Large intestine (tissue), 3 donors: Measurements from ENCODE around the gene RPN2. TPM values are rescaled to one million over a fixed set of nuclear protein-coding genes. Genes with fewer than 3 reads are reported as not detected.
A peak's percentile ranks its signal among the peaks of the same experiment; 100 is the strongest.

Experiments used
- DNase-seq, 2 donors: peaks; one replicate each; pipeline versions ENCODE4 v3.0.0 to v3.0.0-alpha.2; 2013
- H3K27ac ChIP-seq: one replicate; pipeline ENCODE4 v1.5.1; 2013; ENCODE audit warnings: low read length
- H3K27me3 ChIP-seq: 2 replicates; pipeline ENCODE4 v1.6.1; 2013; ENCODE audit warnings: low read length; ENCODE audit not compliant: control insufficient read depth, insufficient read depth
- H3K36me3 ChIP-seq: 2 replicates; pipeline ENCODE4 v1.6.1; 2013; ENCODE audit warnings: low read length; ENCODE audit not compliant: control insufficient read depth, insufficient read depth
- H3K4me1 ChIP-seq: one replicate; pipeline ENCODE4 v1.6.1; 2013; ENCODE audit warnings: low read length; ENCODE audit not compliant: control insufficient read depth, insufficient read depth
- H3K4me3 ChIP-seq: one replicate; pipeline ENCODE4 v1.5.1; 2013; ENCODE audit warnings: low read length
- H3K9me3 ChIP-seq: one replicate; pipeline ENCODE4 v1.6.1; 2013; ENCODE audit warnings: mild to moderate bottlenecking, low read depth, low read length, moderate library complexity; ENCODE audit not compliant: control insufficient read depth
- WGBS: methylation state at CpG from one replicate; pipeline ENCODE4 v1.1.5; 2013; ENCODE audit warnings: low lambda C conversion rate; ENCODE audit not compliant: insufficient coverage; 5-methylcytosine and 5-hydroxymethylcytosine counted together
- polyA plus RNA-seq: library from polyadenylated mRNA; unstranded; fragments of 120-200 nt; gene quantifications from one replicate; pipeline ENCODE4 v1.2.1, GENCODE V29; 2013

The RPN2 gene
- polyA plus RNA-seq, 1 donor: 177 TPM

GRCh38 chr20:37276494-37277252 lies 97.5 kb downstream of the RPN2 start:
- DNase-seq: peak in 1 of 2 donors; percentile 74
- H3K27me3 ChIP-seq: no peaks in the 10 kb centered on the region
- no peaks in the 10 kb centered on the region for H3K9me3 ChIP-seq
- H3K36me3 ChIP-seq: no peaks in the 10 kb centered on the region
- H3K4me1 ChIP-seq: peaks cover 18% of the 10 kb centered on the region
- peak overlapping the region; percentile 59 for H3K27ac ChIP-seq
- WGBS: 8% methylated on average over 4 of the region's 15 CpGs
- H3K4me3 ChIP-seq: no peak overlapping the region

- no peak for DNase-seq
- Histone ChIP-seq H3K36me3 (no peaks in the 10 kb centered on the region), H3K4me1 (peaks cover 18% of the 10 kb centered on the region), H3K9me3 (no peaks in the 10 kb centered on the region), H3K27ac (peak overlapping the region; percentile 59), H3K27me3 (no peaks in the 10 kb centered on the region), H3K4me3 (no peak overlapping the region)
- no CpG with 5 or more reads among the region's 2 CpGs for WGBS
Observed at GRCh38 chr20:37277253-37277593, 98.1 kb downstream of the RPN2 start.

GRCh38 chr20:37278966-37279590 lies 99.9 kb downstream of the RPN2 start:
- peaks cover 30% of the 10 kb centered on the region for H3K4me1 ChIP-seq
- H3K27me3 ChIP-seq: no peaks in the 10 kb centered on the region
- no peak overlapping the region for H3K4me3 ChIP-seq
- H3K36me3 ChIP-seq: no peaks in the 10 kb centered on the region
- WGBS: 100% methylated on average over 2 of the region's 12 CpGs
- no peak for DNase-seq
- H3K27ac ChIP-seq: no peak overlapping the region
- H3K9me3 ChIP-seq: no peaks in the 10 kb centered on the region

GRCh38 chr20:37279820-37280219 lies 100.7 kb downstream of the RPN2 start:
- Histone ChIP-seq H3K36me3 (no peaks in the 10 kb centered on the region), H3K27ac (no peak overlapping the region), H3K27me3 (no peaks in the 10 kb centered on the region), H3K4me3 (no peak overlapping the region), H3K4me1 (peaks cover 33% of the 10 kb centered on the region), H3K9me3 (no peaks in the 10 kb centered on the region)
- no peak for DNase-seq
- WGBS: no CpG with 5 or more reads among the region's 8 CpGs

- WGBS: 83% methylated on average over 1 of the region's 8 CpGs
- Histone ChIP-seq H3K27ac (no peak overlapping the region), H3K27me3 (no peaks in the 10 kb centered on the region), H3K4me1 (peaks cover 32% of the 10 kb centered on the region), H3K4me3 (no peak overlapping the region), H3K9me3 (no peaks in the 10 kb centered on the region), H3K36me3 (no peaks in the 10 kb centered on the region)
- no peak for DNase-seq
Observed at GRCh38 chr20:37280403-37280802, 101.3 kb downstream of the RPN2 start.

GRCh38 chr20:37282556-37282955 lies 103.4 kb downstream of the RPN2 start:
- H3K4me3 ChIP-seq: no peak overlapping the region
- H3K27me3 ChIP-seq: no peaks in the 10 kb centered on the region
- DNase-seq: no peak
- H3K36me3 ChIP-seq: no peaks in the 10 kb centered on the region
- peak overlapping the region; percentile 87 for H3K27ac ChIP-seq
- peaks cover 36% of the 10 kb centered on the region for H3K4me1 ChIP-seq
- no CpG with 5 or more reads among the region's 6 CpGs for whole genome bisulfite sequencing
- H3K9me3 ChIP-seq: no peaks in the 10 kb centered on the region

GRCh38 chr20:37283530-37284195 lies 104.5 kb downstream of the RPN2 start:
- peak overlapping the region; percentile 87 for H3K27ac ChIP-seq
- DNase-seq: peak; percentile 73 to 86
- no peaks in the 10 kb centered on the region for H3K27me3 ChIP-seq

GRCh38 chr20:37284691-37285161 lies 105.6 kb downstream of the RPN2 start:
- no peaks in the 10 kb centered on the region for H3K27me3 ChIP-seq
- peak overlapping the region; percentile 62 for H3K27ac ChIP-seq

More at GRCh38 chr20:37283530-37284195, 104.5 kb downstream of the RPN2 start:
- Histone ChIP-seq H3K4me3 (no peak overlapping the region), H3K36me3 (no peaks in the 10 kb centered on the region), H3K9me3 (no peaks in the 10 kb centered on the region), H3K4me1 (peaks cover 34% of the 10 kb centered on the region)
- WGBS: no CpG with 5 or more reads among the region's 9 CpGs

GRCh38 chr20:37285664-37286374 lies 106.7 kb downstream of the RPN2 start:
- Histone ChIP-seq H3K4me1 (peaks cover 34% of the 10 kb centered on the region), H3K4me3 (no peak overlapping the region), H3K9me3 (no peaks in the 10 kb centered on the region), H3K36me3 (no peaks in the 10 kb centered on the region), H3K27me3 (no peaks in the 10 kb centered on the region), H3K27ac (peak overlapping the region; percentile 62)
- WGBS: no CpG with 5 or more reads among the region's 12 CpGs
- peak; percentile 75 to 85 for DNase-seq

More at GRCh38 chr20:37284691-37285161, 105.6 kb downstream of the RPN2 start:
- Histone ChIP-seq H3K4me3 (no peak overlapping the region), H3K4me1 (peaks cover 34% of the 10 kb centered on the region), H3K9me3 (no peaks in the 10 kb centered on the region), H3K36me3 (no peaks in the 10 kb centered on the region)
- no peak for DNase-seq
- 100% methylated on average over 2 of the region's 6 CpGs for WGBS

- Histone ChIP-seq H3K36me3 (peaks cover 6% of the 10 kb centered on the region), H3K9me3 (no peaks in the 10 kb centered on the region), H3K27me3 (no peaks in the 10 kb centered on the region), H3K4me3 (no peak overlapping the region), H3K4me1 (peaks cover 30% of the 10 kb centered on the region), H3K27ac (no peak overlapping the region)
- no CpG with 5 or more reads among the region's 4 CpGs for whole genome bisulfite sequencing
- DNase-seq: no peak
Observed at GRCh38 chr20:37288091-37288490, 109.0 kb downstream of the RPN2 start.
